Kidney (tissue), 14 donors: ENCODE data around the gene NRXN2. TPM values are rescaled to one million over a fixed set of nuclear protein-coding genes. Genes with fewer than 3 reads are reported as not detected.

ENCODE experiments used
- DNase-seq, 5 donors: peaks; one replicate each; pipeline ENCODE4 v3.0.0-alpha.2; 2013 to 2020
- FAIRE-seq: peaks from 2 replicates; lab custom pipeline; 2012; peaks lifted over from hg19 to GRCh38; lab: Jason Lieb, UNC
- H3K27ac ChIP-seq, 2 donors: one replicate each; pipeline ENCODE4 v1.7.0; 2013; ENCODE audit warnings: low read depth in 2 of 2, low read length in 2 of 2, inconsistent platforms in 1 of 2
- H3K27me3 ChIP-seq: one replicate; pipeline ENCODE4 v1.7.1; 2013; ENCODE audit warnings: low read length, inconsistent platforms; ENCODE audit not compliant: control insufficient read depth, insufficient read depth
- H3K36me3 ChIP-seq, 3 donors: one replicate each; pipeline versions ENCODE4 v1.7.0 to v1.7.1; 2013; ENCODE audit warnings: low read length in 3 of 3, control low read depth in 1 of 3, inconsistent platforms in 1 of 3; ENCODE audit not compliant: insufficient read depth in 3 of 3, control insufficient read depth in 2 of 3
- H3K4me1 ChIP-seq, 3 donors: one replicate each; pipeline versions ENCODE4 v1.7.0 to v1.7.1; 2013; ENCODE audit warnings: low read length in 3 of 3, inconsistent platforms in 1 of 3, low read depth in 1 of 3; ENCODE audit not compliant: control insufficient read depth in 2 of 3, insufficient read depth in 2 of 3
- H3K4me3 ChIP-seq, 3 donors: one replicate each; pipeline versions ENCODE4 v1.7.0 to v1.8.1; 2013; ENCODE audit warnings: low read length in 3 of 3, control low read depth in 1 of 3, inconsistent platforms in 1 of 3
- H3K9ac ChIP-seq, 3 donors: one replicate each; pipeline versions ENCODE4 v1.7.0 to v1.7.1; 2013; ENCODE audit warnings: low read length in 3 of 3, control low read depth in 1 of 3, inconsistent platforms in 1 of 3
- H3K9me3 ChIP-seq, 3 donors: one replicate each; pipeline versions ENCODE4 v1.7.0 to v1.7.1; 2013; ENCODE audit warnings: low read length in 3 of 3, control low read depth in 1 of 3, inconsistent platforms in 1 of 3; ENCODE audit not compliant: control insufficient read depth in 2 of 3, insufficient read depth in 1 of 3
- intact Hi-C: fragments of 100-400 bp; cut with DNase I; formaldehyde crosslinking; loops from one replicate; pipeline ENCODE4 v1.11.1; 2022
- polyA plus RNA-seq: library from polyadenylated mRNA; stranded (reverse); fragments of 350-450 nt; fragmentation: Illumina TruSeq; extraction: RNeasy Lipid Tissue Mini Kit (QIAGEN cat#74804); gene quantifications from one replicate; pipeline ENCODE4 v1.2.3, GENCODE V29; 2014; ENCODE audit warnings: low read depth, low replicate concordance; ENCODE audit not compliant: insufficient read depth
- total RNA-seq: library from RNA; stranded (reverse); fragmentation: NEBNext Ultra II Directional; extraction: Animal tissue kit (Norgen Biotek cat#: 25700); gene quantifications from one replicate; pipeline ENCODE4 v1.2.1, GENCODE V29; 2021
- TF ChIP-seq, protein P1 (sequence below): IDR thresholded peaks from 3 replicates; pipeline ENCODE4 v1.5.1; 2012; ENCODE audit warnings: mild to moderate bottlenecking, moderate library complexity, borderline replicate concordance; ENCODE audit not compliant: insufficient read depth; ENCODE audit errors: extremely low read depth
- donor health status: control.
- donor health status: control.
- donor health status: control.
- donor health status: control.
- donor health status: control.
- donor health status: DM: yes; HTN: yes; CAD: no.
- donor health status: Normal renal cell carcinoma (clear cell type).

Gene NRXN2
- total and polyA plus RNA-seq, 2 donors from 2014 or later, result 13.3 to 22.0 TPM

DNA sequence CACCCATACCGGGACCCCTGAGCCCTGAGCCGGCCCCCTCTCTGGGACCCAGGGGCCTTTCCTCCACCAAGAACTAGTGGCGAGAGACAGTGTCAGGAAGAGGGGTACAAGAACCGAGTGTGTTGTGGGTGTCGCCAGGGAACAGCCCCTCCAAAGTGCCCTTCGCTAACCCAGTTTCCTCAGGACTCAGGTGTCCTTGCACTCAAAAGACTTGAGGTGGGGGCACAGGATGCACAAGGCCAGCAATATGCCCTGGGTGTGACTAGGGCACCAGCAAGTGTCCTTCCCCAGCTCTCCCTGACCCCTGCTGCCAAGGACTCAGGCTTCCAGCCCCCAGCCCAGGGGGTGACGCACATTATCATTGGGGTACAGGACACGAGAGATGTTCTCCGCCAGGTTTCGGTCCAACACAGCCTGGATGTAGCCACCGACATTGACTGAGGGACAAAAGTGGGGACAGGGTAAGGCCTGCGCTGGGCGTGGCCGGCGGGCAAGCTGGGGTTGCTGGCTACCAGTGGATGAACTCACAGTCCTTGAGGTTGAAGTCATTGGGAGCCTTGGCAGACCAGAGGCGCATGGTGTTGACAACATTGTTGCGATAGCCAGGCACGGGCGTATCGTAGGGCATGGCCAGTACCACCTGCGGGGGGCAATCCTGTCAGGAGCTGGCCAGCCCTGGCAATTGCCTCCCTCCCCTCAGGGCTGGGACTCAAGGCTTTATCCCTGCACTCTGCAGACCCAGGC lies 32.1 kb upstream of the NRXN2 start:
- FAIRE-seq, result no peak
- peak in 1 of 5 donors; percentile 59 for DNase-seq
- no peak overlapping the region for H3K27ac ChIP-seq
- no peaks in the 10 kb centered on the region for H3K36me3 ChIP-seq
- no peaks in the 10 kb centered on the region for H3K27me3 ChIP-seq
- TF ChIP-seq, protein P1, sequence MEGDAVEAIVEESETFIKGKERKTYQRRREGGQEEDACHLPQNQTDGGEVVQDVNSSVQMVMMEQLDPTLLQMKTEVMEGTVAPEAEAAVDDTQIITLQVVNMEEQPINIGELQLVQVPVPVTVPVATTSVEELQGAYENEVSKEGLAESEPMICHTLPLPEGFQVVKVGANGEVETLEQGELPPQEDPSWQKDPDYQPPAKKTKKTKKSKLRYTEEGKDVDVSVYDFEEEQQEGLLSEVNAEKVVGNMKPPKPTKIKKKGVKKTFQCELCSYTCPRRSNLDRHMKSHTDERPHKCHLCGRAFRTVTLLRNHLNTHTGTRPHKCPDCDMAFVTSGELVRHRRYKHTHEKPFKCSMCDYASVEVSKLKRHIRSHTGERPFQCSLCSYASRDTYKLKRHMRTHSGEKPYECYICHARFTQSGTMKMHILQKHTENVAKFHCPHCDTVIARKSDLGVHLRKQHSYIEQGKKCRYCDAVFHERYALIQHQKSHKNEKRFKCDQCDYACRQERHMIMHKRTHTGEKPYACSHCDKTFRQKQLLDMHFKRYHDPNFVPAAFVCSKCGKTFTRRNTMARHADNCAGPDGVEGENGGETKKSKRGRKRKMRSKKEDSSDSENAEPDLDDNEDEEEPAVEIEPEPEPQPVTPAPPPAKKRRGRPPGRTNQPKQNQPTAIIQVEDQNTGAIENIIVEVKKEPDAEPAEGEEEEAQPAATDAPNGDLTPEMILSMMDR, result no peak
- no peak overlapping the region for H3K9ac ChIP-seq
- peaks cover 0 to 8% (median 7%) of the 10 kb centered on the region in 3 donors for H3K4me1 ChIP-seq
- no peak overlapping the region for H3K4me3 ChIP-seq
- no peaks in the 10 kb centered on the region for H3K9me3 ChIP-seq
- intact Hi-C loops, result no loop called here

DNA sequence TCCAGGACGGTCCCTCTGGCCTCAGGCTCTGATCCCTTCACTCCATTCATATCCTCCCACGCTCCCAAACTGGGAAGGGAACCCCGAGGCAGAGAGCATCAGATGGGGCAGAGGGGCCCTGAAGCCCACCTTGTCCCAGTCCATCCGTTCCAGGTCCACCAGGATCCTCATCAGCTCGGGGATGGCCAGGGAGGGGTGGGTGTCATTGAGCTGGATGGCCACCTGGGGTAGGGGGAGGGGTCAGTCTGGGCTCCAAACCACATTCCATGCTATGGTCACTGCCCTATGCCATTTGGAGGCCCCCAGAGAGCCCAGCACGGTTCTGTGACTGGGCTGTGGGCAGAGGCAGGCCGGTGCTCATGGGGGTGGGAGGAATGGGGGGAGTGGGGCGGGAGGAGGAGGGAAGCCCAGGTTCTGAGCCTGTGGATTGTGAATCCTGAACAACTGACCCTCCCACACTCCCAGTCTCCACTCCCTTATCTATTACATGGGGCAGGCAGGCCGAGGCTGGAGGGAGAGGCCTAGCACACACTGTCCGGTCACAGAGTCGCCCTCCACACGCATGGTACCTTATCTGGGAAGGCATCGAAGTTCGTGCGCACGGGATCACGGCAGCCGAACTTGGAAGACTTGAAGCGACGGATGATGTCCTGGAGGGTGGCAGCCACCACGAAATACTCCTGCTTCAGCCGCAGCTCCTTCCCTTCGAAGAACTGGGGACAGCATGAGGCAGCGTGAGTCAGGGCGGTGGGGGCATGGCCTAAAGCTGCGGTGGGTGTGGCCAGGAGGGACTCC lies 31.3 kb upstream of the NRXN2 start:
- no peaks in the 10 kb centered on the region for H3K27me3 ChIP-seq
- DNase-seq (peak in 2 of 5 donors; percentile 45 to 68), FAIRE-seq (no peak)
- TF ChIP-seq, protein P1, result no peak
- no peak overlapping the region for H3K9ac ChIP-seq
- H3K36me3 ChIP-seq, result no peaks in the 10 kb centered on the region
- no peak overlapping the region for H3K27ac ChIP-seq
- intact Hi-C loops, result no loop called here
- H3K9me3 ChIP-seq, result no peaks in the 10 kb centered on the region
- H3K4me3 ChIP-seq, result no peak overlapping the region
- H3K4me1 ChIP-seq, result peaks cover 0 to 2% (median 0%) of the 10 kb centered on the region in 3 donors

DNA sequence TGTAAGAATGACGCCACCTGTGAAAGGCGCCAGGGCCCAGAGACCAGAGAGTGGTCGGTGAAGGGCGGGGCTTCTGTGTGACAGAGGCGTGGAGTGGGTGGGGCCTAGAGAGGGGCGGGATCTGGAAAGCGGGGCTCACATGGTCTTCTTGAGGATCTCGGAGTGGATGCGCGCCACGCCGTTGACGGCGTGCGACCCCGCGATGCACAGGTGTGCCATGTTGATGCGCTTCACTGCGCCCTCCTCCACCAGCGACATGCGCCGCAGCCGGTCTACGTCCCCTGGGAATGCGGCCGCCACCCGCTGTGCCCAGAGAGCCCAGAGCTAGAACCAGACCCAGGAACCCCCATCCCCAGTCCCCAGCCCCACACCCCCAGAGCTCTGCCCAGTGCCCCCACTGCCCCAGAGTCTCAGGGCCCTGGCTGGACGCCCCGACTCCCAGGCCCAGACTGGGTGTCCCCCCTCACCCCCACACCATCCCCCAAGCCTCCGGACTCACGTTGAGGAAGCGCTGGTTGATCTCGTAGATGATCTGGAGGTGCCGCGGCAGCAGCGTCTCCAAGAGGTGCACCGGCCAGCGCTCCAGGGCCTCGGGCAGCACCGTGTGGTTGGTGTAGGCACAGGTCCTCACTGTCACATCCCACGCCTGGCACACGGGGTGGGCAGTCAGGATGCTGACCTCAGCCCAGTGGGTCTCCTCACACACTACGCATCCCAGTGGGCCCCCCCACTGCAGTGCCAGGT lies 30.6 kb upstream of the NRXN2 start:
- intact Hi-C loops, result no loop called here
- H3K9me3 ChIP-seq, result no peaks in the 10 kb centered on the region
- FAIRE-seq, result no peak
- peak in 1 of 5 donors; percentile 64 for DNase-seq
- H3K4me1 ChIP-seq, result no peaks in the 10 kb centered on the region
- TF ChIP-seq, protein P1, result no peak
- H3K27me3 ChIP-seq, result no peaks in the 10 kb centered on the region
- H3K36me3 ChIP-seq, result no peaks in the 10 kb centered on the region
- no peak overlapping the region for H3K4me3 ChIP-seq
- no peak overlapping the region for H3K9ac ChIP-seq
- H3K27ac ChIP-seq, result no peak overlapping the region
